Measurements from ENCODE around the gene EPS8. TPM values are rescaled to one million over a fixed set of nuclear protein-coding genes. Genes with fewer than 3 reads are reported as not detected.

The EPS8 gene
- total RNA-seq, 2 experiments from 2014 or later, result 1.3 to 2.1 TPM

DNA sequence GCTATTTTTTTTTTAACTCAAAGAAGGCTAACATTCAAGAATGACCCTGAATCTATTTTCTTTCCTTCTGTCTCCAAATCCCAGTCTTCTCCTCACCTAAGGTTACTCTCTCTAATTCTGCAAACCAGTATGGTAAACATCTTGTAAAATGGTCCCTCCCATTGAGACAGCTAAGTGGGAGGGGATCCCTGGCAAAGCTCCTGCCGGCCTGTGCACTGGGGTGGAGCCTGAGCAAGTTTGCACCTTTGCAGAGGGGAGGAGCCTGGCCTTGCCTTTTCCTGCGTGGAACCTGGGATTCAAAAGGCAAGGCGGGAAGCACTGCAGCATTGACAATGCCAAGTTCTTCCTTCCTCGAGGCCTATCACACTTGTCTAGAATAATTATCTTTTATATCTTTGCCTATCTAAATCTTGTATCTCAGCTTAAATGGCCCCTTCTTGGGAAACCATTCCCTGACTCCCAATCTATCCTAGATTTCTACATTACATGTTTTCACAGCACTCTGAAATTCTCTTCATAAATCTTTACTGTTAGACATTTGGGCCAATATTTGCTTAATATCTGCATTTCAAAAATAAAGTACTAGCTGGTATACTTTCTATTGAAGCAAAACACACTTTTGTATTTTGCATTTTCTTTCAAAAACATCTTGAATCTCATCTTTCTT lies 83.0 kb downstream of the EPS8 start:
- DNase-seq, result no peak
- Mint-ChIP-seq H3K27me3 (peaks cover 12% of the 10 kb centered on the region), H3K9me3 (no peaks in the 10 kb centered on the region), H3K27ac (no peak overlapping the region), H3K36me3 (no peaks in the 10 kb centered on the region), H3K4me1 (peaks cover 8% of the 10 kb centered on the region), H3K4me3 (no peak overlapping the region)

DNA sequence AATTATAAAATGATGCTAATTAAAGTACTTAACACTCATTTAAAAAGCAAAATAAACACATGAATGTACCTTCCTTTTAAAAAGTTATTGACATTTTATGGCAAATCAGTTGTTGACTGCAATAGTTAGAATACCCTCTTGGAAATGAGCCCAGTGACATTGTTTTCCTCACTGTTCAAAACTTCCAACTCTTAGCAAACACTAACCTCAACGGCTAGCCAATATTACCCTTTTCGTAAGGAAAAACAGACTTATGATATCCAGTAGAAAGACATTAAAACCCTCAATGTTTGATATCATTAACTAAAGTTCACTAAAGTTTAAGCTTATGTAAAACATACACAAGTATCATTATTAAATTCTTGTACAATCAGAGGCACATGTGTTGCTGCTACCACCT lies 83.6 kb downstream of the EPS8 start:
- Mint-ChIP-seq H3K4me1 (peaks cover 13% of the 10 kb centered on the region), H3K36me3 (no peaks in the 10 kb centered on the region), H3K9me3 (no peaks in the 10 kb centered on the region), H3K27me3 (peaks cover 12% of the 10 kb centered on the region), H3K27ac (no peak overlapping the region), H3K4me3 (no peak overlapping the region)
- DNase-seq, result no peak

GRCh38 chr12:15702276-15702675 lies 86.9 kb downstream of the EPS8 start:
- DNase-seq, result no peak
- H3K27me3 Mint-ChIP-seq, result no peaks in the 10 kb centered on the region
- H3K4me3 Mint-ChIP-seq, result no peak overlapping the region
- H3K4me1 Mint-ChIP-seq, result peaks cover 25% of the 10 kb centered on the region
- H3K9me3 Mint-ChIP-seq, result no peaks in the 10 kb centered on the region
- no peak overlapping the region for H3K27ac Mint-ChIP-seq
- no peaks in the 10 kb centered on the region for H3K36me3 Mint-ChIP-seq

GRCh38 chr12:15701631-15702156 lies 87.5 kb downstream of the EPS8 start:
- Mint-ChIP-seq H3K4me3 (no peak overlapping the region), H3K36me3 (no peaks in the 10 kb centered on the region)

DNA sequence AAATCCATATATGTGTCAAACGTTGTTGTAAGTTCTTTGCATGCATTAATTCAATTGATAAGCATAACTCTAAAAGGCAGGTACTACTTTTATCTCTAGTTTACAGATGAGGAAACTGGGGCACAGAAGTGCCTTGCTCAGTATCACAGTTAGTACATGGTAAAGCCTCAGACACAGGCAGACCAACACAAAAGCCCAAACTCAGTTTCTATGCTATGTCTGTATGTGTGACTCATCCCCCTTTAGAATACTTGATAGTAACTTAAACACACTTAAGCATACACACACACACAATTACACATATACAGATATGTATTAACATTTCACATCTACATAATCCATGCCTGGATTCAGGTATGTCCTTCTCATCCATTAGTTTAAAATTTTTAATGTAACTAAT lies 88.0 kb downstream of the EPS8 start:
- no peak overlapping the region for H3K4me3 Mint-ChIP-seq
- H3K4me1 Mint-ChIP-seq, result peaks cover 25% of the 10 kb centered on the region
- H3K36me3 Mint-ChIP-seq, result no peaks in the 10 kb centered on the region
- no peaks in the 10 kb centered on the region for H3K9me3 Mint-ChIP-seq
- H3K27ac Mint-ChIP-seq, result no peak overlapping the region
- peak; percentile 1 for DNase-seq
- no peaks in the 10 kb centered on the region for H3K27me3 Mint-ChIP-seq

More at GRCh38 chr12:15701631-15702156, 87.5 kb downstream of the EPS8 start:
- no peak for DNase-seq
- H3K27ac Mint-ChIP-seq, result no peak overlapping the region
- H3K9me3 Mint-ChIP-seq, result no peaks in the 10 kb centered on the region
- H3K4me1 Mint-ChIP-seq, result peaks cover 25% of the 10 kb centered on the region
- no peaks in the 10 kb centered on the region for H3K27me3 Mint-ChIP-seq

DNA sequence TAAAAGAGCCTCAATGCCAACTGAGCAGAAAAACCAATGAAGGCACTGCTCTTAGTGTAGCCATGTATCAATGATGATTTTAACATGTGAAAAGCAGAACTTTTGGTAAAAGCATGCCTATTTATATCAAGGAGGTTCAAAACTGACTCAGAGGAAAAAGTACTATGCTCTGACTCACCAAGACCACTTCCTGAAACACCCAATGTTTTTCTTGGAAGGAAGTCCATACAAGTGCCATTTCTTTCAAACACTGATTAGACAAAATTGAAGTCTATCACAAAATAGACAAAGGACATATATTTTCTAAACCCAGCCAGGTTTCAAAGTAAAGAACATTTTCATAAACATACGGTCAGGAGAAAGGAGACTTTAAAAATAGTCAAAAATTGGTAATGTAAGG lies 88.6 kb downstream of the EPS8 start:
- H3K4me1 Mint-ChIP-seq, result peaks cover 25% of the 10 kb centered on the region
- H3K4me3 Mint-ChIP-seq, result no peak overlapping the region

GRCh38 chr12:15699886-15700285 lies 89.3 kb downstream of the EPS8 start:
- DNase-seq, result no peak
- no peaks in the 10 kb centered on the region for H3K36me3 Mint-ChIP-seq
- no peak overlapping the region for H3K4me3 Mint-ChIP-seq
- peak overlapping the region; percentile 66 for H3K27ac Mint-ChIP-seq
- no peaks in the 10 kb centered on the region for H3K9me3 Mint-ChIP-seq
- peaks cover 25% of the 10 kb centered on the region for H3K4me1 Mint-ChIP-seq
- no peaks in the 10 kb centered on the region for H3K27me3 Mint-ChIP-seq

More for the DNA sequence above, 88.6 kb downstream of the EPS8 start:
- H3K27ac Mint-ChIP-seq, result peak overlapping the region; percentile 69
- H3K36me3 Mint-ChIP-seq, result no peaks in the 10 kb centered on the region
- no peaks in the 10 kb centered on the region for H3K9me3 Mint-ChIP-seq
- H3K27me3 Mint-ChIP-seq, result no peaks in the 10 kb centered on the region
- DNase-seq, result no peak

DNA sequence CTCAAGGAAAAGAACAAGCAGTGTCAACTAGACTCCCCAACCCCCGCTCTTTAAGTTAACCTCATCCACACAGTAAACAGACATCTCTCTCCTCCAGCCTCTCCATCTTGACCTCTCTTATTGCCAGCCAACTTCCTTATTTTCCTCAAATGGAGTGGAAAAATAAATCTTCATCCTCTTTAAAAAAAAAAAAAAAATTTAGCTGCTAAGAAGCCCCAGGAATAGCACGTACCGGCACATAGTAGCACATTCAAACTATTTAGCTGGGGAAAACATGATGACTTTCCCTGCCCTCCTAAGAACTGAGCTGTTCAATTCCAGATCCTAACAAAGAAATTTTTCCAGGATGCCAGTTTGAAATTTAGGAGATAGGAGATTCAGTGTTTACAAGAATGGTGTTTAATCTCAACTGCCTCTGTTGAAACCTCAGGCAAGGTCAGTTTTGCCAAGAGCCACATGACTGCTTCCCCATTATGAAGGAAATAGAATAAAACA lies 90.8 kb downstream of the EPS8 start:
- Mint-ChIP-seq H3K36me3 (no peaks in the 10 kb centered on the region), H3K27me3 (peaks cover 3% of the 10 kb centered on the region), H3K4me1 (peaks cover 25% of the 10 kb centered on the region), H3K27ac (no peak overlapping the region), H3K4me3 (no peak overlapping the region), H3K9me3 (no peaks in the 10 kb centered on the region)
- no peak for DNase-seq

DNA sequence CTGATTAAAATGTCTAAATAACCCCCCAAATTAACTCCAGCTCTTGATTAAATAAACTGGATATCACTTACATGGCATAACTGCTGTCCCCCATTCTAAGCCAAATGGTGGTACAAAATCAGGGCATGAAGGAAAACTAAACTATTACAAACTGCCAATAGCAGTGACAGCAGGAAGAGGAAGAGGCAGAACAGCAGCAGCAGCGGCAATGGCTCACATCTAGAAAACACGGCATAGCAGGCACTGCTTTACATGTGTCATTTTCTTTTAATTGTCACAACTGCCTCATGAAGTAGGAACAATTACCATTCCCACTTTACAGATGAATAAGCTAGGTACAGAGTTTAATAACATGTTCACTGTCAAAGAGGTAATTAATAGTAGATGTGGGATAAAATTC lies 92.0 kb downstream of the EPS8 start:
- DNase-seq, result no peak
- H3K9me3 Mint-ChIP-seq, result no peaks in the 10 kb centered on the region
- H3K27ac Mint-ChIP-seq, result no peak overlapping the region
- no peaks in the 10 kb centered on the region for H3K36me3 Mint-ChIP-seq
- H3K27me3 Mint-ChIP-seq, result peaks cover 11% of the 10 kb centered on the region
- peaks cover 25% of the 10 kb centered on the region for H3K4me1 Mint-ChIP-seq
- no peak overlapping the region for H3K4me3 Mint-ChIP-seq

- DNase-seq, result no peak
- Mint-ChIP-seq H3K27me3 (peaks cover 11% of the 10 kb centered on the region), H3K4me3 (no peak overlapping the region), H3K9me3 (no peaks in the 10 kb centered on the region), H3K4me1 (no peaks in the 10 kb centered on the region), H3K36me3 (no peaks in the 10 kb centered on the region), H3K27ac (no peak overlapping the region)
Measured at GRCh38 chr12:15693228-15693911, 95.8 kb downstream of the EPS8 start.

DNA sequence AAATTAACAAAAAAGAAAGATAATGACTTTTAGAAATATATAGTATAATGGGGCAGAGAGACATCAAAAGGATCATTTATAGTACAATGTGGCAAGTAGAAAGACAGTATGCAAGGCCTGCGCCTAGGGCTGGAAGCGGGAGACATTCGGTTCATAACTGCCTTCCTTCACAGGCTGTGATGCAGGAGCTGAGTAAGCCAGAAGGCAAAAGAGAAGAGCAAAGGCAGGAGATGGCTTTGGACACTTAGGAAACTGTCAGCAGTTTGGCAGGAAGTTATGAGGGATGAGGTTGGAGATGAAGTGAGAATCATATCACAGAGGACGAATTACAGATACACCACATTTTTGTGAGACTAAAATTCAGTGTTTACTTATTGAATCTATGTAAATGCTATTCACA lies 97.8 kb downstream of the EPS8 start:
- no peak overlapping the region for H3K4me3 Mint-ChIP-seq
- no peaks in the 10 kb centered on the region for H3K36me3 Mint-ChIP-seq
- no peaks in the 10 kb centered on the region for H3K4me1 Mint-ChIP-seq
- H3K27ac Mint-ChIP-seq, result no peak overlapping the region
- no peaks in the 10 kb centered on the region for H3K9me3 Mint-ChIP-seq
- DNase-seq, result no peak
- peaks cover 16% of the 10 kb centered on the region for H3K27me3 Mint-ChIP-seq

GRCh38 chr12:15690320-15690719 lies 98.9 kb downstream of the EPS8 start:
- peaks cover 16% of the 10 kb centered on the region for H3K27me3 Mint-ChIP-seq
- H3K4me3 Mint-ChIP-seq, result no peak overlapping the region
- no peaks in the 10 kb centered on the region for H3K4me1 Mint-ChIP-seq
- no peaks in the 10 kb centered on the region for H3K36me3 Mint-ChIP-seq
- DNase-seq, result no peak
- no peak overlapping the region for H3K27ac Mint-ChIP-seq
- no peaks in the 10 kb centered on the region for H3K9me3 Mint-ChIP-seq

DNA sequence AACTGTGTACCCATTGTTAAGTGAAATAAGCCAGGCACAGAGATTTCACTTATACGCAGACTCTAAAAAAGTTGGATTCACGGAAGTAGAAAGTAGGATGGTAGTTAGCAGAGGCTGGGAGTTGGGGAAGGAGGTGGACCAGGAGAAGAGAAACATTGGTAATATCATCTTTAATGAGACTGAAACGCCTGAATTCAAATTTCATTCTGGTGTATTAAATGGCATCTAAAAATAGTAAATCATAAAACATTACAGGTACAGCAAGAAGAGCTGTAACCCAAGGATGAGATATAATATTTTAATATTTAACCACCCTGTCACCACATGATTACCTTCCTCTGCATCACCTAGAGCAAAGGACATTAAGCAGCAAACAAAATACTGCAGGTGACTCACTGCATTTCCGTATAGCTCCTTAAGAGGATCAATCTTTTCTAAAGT lies 99.4 kb downstream of the EPS8 start:
- no peak for DNase-seq
- Mint-ChIP-seq H3K27ac (no peak overlapping the region), H3K4me1 (no peaks in the 10 kb centered on the region), H3K4me3 (no peak overlapping the region), H3K9me3 (no peaks in the 10 kb centered on the region), H3K36me3 (no peaks in the 10 kb centered on the region), H3K27me3 (peaks cover 16% of the 10 kb centered on the region)

- no peak for DNase-seq
- no peak overlapping the region for H3K27ac Mint-ChIP-seq
Measured at GRCh38 chr12:15688838-15689625, 100.2 kb downstream of the EPS8 start.

GRCh38 chr12:15688202-15688736 lies 100.9 kb downstream of the EPS8 start:
- Mint-ChIP-seq H3K9me3 (no peaks in the 10 kb centered on the region), H3K4me1 (no peaks in the 10 kb centered on the region), H3K36me3 (no peaks in the 10 kb centered on the region), H3K27ac (no peak overlapping the region), H3K4me3 (no peak overlapping the region), H3K27me3 (peaks cover 21% of the 10 kb centered on the region)
- DNase-seq, result no peak

More at GRCh38 chr12:15688838-15689625, 100.2 kb downstream of the EPS8 start:
- Mint-ChIP-seq H3K9me3 (no peaks in the 10 kb centered on the region), H3K27me3 (peaks cover 23% of the 10 kb centered on the region), H3K36me3 (no peaks in the 10 kb centered on the region), H3K4me1 (no peaks in the 10 kb centered on the region), H3K4me3 (no peak overlapping the region)

Measured in activated naive CD8-positive, alpha-beta T cell treated with anti-CD3 and anti-CD28 coated beads for 36 hours (primary cell).